Epithelial cell of proximal tubule (primary cell): ENCODE measurements around the gene SNAPC2. TPM values are rescaled to one million over a fixed set of nuclear protein-coding genes. Genes with fewer than 3 reads are reported as not detected.
"Not testable (repeated sequence)": the region's sequence is repeated elsewhere in the genome, so short reads cannot be mapped to it uniquely, and the experiment has no call there.

ENCODE experiments used
- DNase-seq: peaks from one replicate; pipeline ENCODE4 v3.0.0-alpha.2; 2011; ENCODE audit warnings: low read depth
- H3K4me3 ChIP-seq: 2 replicates; pipeline ENCODE4 v1.5.1; 2011; ENCODE audit warnings: low read depth, mild to moderate bottlenecking, low read length
- total RNA-seq: library from RNA; depleted of rRNA; stranded (reverse); fragments of >200 nt; gene quantifications from 2 replicates; pipeline ENCODE4 v1.2.3, GENCODE V29; 2015
- TF ChIP-seq, protein P1 (sequence below): conservative IDR thresholded peaks from 2 replicates; pipeline ENCODE4 v1.5.1; 2012; ENCODE audit warnings: low read depth, mild to moderate bottlenecking, low read length

The SNAPC2 gene
- total RNA-seq, 1 donor from 2014 or later: 34.2 TPM

- no peak for DNase-seq
- peak overlapping the region; percentile 41 for H3K4me3 ChIP-seq
- TF ChIP-seq, protein P1, sequence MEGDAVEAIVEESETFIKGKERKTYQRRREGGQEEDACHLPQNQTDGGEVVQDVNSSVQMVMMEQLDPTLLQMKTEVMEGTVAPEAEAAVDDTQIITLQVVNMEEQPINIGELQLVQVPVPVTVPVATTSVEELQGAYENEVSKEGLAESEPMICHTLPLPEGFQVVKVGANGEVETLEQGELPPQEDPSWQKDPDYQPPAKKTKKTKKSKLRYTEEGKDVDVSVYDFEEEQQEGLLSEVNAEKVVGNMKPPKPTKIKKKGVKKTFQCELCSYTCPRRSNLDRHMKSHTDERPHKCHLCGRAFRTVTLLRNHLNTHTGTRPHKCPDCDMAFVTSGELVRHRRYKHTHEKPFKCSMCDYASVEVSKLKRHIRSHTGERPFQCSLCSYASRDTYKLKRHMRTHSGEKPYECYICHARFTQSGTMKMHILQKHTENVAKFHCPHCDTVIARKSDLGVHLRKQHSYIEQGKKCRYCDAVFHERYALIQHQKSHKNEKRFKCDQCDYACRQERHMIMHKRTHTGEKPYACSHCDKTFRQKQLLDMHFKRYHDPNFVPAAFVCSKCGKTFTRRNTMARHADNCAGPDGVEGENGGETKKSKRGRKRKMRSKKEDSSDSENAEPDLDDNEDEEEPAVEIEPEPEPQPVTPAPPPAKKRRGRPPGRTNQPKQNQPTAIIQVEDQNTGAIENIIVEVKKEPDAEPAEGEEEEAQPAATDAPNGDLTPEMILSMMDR: no peak
Measured at GRCh38 chr19:7915250-7916102, 4.7 kb upstream of the SNAPC2 start.

- TF ChIP-seq, protein P1: no peak
- peak overlapping the region; percentile 41 for H3K4me3 ChIP-seq
- no peak for DNase-seq
Measured at GRCh38 chr19:7916103-7916954, 3.8 kb upstream of the SNAPC2 start.

GRCh38 chr19:7916955-7917266 is 3.2 kb upstream of the SNAPC2 start:
- DNase-seq: no peak
- TF ChIP-seq, protein P1: no peak
- peak overlapping the region; percentile 39 for H3K4me3 ChIP-seq

DNA sequence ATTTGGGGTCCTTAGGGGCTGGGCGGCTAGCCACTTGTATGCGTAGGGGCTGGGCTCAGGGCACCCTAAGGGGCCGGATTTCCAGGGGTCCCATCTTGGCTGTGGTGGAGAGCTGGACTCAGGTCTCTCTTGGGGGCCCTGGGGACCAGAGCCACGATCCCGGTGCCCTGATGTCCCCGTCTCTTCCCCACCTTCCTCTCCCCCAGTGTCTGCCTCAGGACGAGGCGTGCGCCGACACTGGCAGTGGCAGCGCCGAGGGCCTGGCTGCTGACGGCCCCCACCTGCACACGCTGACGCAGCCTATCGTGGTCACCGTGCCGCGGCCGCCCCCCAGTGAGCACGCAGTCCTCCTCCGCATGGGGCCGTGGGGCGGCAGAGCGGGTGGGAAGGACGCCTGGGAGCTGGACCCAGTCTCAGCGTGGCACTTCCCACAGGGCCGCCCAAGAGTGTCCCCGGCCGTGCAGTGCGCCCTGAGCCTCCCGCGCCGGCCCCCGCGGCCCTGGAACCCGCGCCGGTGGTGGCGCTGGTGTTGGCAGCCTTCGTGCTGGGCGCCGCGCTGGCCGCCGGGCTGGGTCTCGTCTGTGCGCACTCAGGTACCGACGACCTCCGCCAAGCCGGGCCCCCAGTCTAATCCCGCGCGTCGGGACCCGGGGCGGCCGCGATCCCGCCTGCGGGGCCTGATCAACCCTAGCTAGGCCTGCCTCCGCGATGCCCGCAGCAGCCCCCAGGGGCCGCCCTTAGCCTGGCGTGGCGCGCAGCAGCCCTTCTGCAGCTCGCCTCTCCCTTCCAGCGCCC is 2.7 kb upstream of the SNAPC2 start:
- TF ChIP-seq, protein P1: peak; percentile 56
- DNase-seq: no peak
- H3K4me3 ChIP-seq: peak overlapping the region; percentile 39

DNA sequence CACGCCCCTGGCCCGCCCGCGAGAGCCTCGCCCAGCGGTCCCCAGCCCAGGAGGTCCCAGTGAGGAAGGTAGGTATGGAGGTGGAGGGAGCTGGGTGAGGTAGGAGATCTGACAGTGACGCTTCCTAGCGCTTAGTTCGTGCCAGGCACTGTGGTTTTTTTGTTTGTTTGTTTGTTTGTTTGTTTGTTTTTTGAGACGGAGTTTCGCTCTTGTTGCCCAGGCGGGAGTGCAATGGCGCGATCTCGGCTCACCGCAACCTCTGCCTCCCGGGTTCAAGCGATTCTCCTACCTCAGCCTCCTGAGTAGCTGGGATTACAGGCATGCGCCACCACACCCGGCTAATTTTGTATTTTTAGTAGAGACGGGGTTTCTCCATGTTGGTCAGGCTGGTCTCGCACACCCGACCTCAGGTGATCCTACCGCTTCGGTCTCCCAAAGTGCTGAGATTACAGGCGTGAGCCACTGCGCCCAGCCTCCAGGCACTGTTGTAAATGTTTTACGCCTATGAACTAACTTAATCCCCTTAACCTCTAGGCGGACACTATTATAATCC is 2.0 kb upstream of the SNAPC2 start:
- not testable (repeated sequence) for DNase-seq
- H3K4me3 ChIP-seq: peak overlapping the region; percentile 89

- TF ChIP-seq, protein P1: no peak
- H3K4me3 ChIP-seq: peak overlapping the region; percentile 89
Measured at GRCh38 chr19:7918615-7919421, 1.3 kb upstream of the SNAPC2 start.

More at GRCh38 chr19:7918615-7919421, 1.3 kb upstream of the SNAPC2 start:
- no peak for DNase-seq
